ENCODE measurements around the gene FNIP1. TPM values are rescaled to one million over a fixed set of nuclear protein-coding genes. Genes with fewer than 3 reads are reported as not detected.
A peak's percentile ranks its signal among the peaks of the same experiment; 100 is the strongest.

Gene FNIP1
- polyA plus RNA-seq, 1 experiment: 15.8 TPM

DNA sequence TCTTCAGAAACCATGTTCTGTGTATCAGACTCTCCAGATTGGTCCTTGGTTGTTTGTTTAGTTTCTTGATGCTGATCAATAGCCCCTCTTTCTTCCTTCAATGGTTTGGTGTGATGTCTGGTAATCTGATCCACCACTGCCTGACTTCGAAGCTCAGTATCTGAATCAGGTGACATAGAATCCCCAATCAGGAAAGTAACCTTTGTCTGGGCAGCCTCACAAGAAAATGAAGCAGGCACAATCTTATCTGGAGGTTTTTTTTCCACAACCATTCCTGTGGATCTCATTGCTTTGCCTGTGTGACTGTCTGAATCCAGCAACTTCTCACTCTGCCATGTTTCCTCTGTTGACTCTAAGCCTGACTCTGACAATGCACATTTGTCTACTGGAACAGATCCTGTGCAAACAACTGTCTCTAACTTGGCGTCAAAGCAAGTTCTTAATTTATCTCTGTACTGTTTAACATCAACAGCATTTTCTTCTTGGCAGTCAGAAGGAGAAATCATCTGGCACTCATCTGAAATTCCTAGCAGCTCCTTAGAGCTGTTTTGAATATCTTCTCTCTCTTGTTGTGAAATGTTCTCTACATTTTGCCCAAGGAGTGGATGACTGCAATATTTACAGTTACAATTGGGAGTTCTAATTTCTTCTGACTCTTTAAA lies 124.7 kb downstream of the FNIP1 start:
- POLR2A ChIA-PET: interaction anchor here (0.7 to 2.2 kb wide), 8 partner anchors 13 to 125 kb away, joined by 3 to 9 read pairs (median 4); partner anchors contain the start of genes FNIP1 and RAPGEF6
- DNase-seq (ENCODE audit: low read depth, low spot score): peak; percentile 89
- no peak for TF ChIP-seq CTCF (IDR thresholded peaks at IDR 0.05; ENCODE audit: low read depth, low read length)
- no peaks in the 10 kb centered on the region for H3K27me3 ChIP-seq (ENCODE audit: control insufficient read depth, insufficient read depth, low read length)
- no peaks in the 10 kb centered on the region for H3K9me3 ChIP-seq (ENCODE audit: control insufficient read depth, insufficient read depth, low read length)
- CTCF ChIA-PET: interaction anchor here (0.7 to 1.2 kb wide), 2 partner anchors 83 to 139 kb away, joined by 4 to 5 read pairs; no protein-coding TSS in a partner anchor
- H3K27ac ChIP-seq (ENCODE audit: low read depth, low read length): peak overlapping the region; percentile 83
- no peak overlapping the region for H3K4me3 ChIP-seq (ENCODE audit: low read depth, low read length)

GRCh38 chr5:131671409-131671808 lies 125.4 kb downstream of the FNIP1 start:
- ChIA-PET CTCF (interaction anchor here (1.2 kb wide), 1 partner anchor 82 kb away, joined by 5 read pairs; no protein-coding TSS in a partner anchor), POLR2A (interaction anchor here (1.3 to 2.2 kb wide), 3 partner anchors 13 to 125 kb away, joined by 3 to 9 read pairs (median 5); partner anchors contain the start of genes FNIP1 and RAPGEF6)
- no peak for DNase-seq (ENCODE audit: low read depth, low spot score)
- H3K9me3 ChIP-seq (ENCODE audit: control insufficient read depth, insufficient read depth, low read length): no peaks in the 10 kb centered on the region
- H3K4me3 ChIP-seq (ENCODE audit: low read depth, low read length): no peak overlapping the region
- TF ChIP-seq CTCF (IDR thresholded peaks at IDR 0.05; ENCODE audit: low read depth, low read length): no peak
- peak overlapping the region; percentile 83 for H3K27ac ChIP-seq (ENCODE audit: low read depth, low read length)
- H3K27me3 ChIP-seq (ENCODE audit: control insufficient read depth, insufficient read depth, low read length): no peaks in the 10 kb centered on the region

DNA sequence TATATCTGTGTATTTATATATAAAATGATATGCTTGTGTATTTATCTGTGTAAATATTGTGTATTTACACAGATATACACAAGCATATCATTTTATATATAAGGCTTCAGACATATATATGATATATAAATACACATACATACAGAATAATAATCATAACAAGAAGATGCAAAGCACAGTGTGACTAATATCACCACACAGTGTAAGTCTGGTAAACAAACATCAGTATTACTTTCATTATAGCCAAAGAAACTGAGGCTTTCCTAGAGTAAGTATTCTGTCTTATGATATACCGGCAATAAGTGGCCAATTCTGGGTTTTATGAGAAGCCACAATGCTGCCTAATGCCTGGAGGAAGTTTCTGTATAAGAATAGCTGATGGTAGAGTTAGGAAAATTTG lies 131.9 kb downstream of the FNIP1 start:
- Histone ChIP-seq H3K27me3 (ENCODE audit: control insufficient read depth, insufficient read depth, low read length) (no peaks in the 10 kb centered on the region), H3K9me3 (ENCODE audit: control insufficient read depth, insufficient read depth, low read length) (peaks cover 11% of the 10 kb centered on the region), H3K27ac (ENCODE audit: low read depth, low read length) (no peak overlapping the region), H3K4me3 (ENCODE audit: low read depth, low read length) (no peak overlapping the region)
- TF ChIP-seq CTCF (IDR thresholded peaks at IDR 0.05; ENCODE audit: low read depth, low read length): no peak
- DNase-seq (ENCODE audit: low read depth, low spot score): no peak
- POLR2A ChIA-PET: no interaction called here
- CTCF ChIA-PET: no interaction called here

DNA sequence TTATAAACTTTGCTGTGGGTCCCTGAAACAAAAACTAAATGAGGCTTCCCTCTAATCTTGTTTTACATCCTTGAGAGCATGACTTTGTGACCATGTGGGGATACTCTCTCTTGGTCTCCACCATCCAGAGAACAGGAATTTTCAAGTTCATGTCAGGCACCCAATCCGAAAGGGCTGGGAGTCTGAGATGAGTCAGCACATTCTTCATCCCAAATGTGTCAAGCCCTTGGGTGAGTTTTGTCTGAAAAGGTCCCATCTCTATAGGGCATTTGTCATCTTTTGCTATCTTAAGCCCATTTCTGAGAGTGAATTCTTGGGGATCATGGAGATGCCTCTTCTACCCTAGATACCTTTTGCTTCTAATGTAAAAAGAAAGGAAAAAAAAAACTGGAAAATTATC lies 134.9 kb downstream of the FNIP1 start:
- no peak overlapping the region for H3K27ac ChIP-seq (ENCODE audit: low read depth, low read length)
- H3K27me3 ChIP-seq (ENCODE audit: control insufficient read depth, insufficient read depth, low read length): no peaks in the 10 kb centered on the region
- H3K4me3 ChIP-seq (ENCODE audit: low read depth, low read length): no peak overlapping the region
- no peak for TF ChIP-seq CTCF (IDR thresholded peaks at IDR 0.05; ENCODE audit: low read depth, low read length)
- peaks cover 21% of the 10 kb centered on the region for H3K9me3 ChIP-seq (ENCODE audit: control insufficient read depth, insufficient read depth, low read length)
- ChIA-PET CTCF (interaction anchor here (0.6 to 0.8 kb wide), 2 partner anchors 24 to 311 kb away, joined by 3 to 6 read pairs; no protein-coding TSS in a partner anchor), POLR2A (interaction anchor here (0.7 kb wide), 1 partner anchor 130 kb away, joined by 3 read pairs; no protein-coding TSS in a partner anchor)
- no peak for DNase-seq (ENCODE audit: low read depth, low spot score)

GRCh38 chr5:131659841-131660240 lies 137.0 kb downstream of the FNIP1 start:
- ChIA-PET POLR2A (no interaction called here), CTCF (interaction anchor here (0.6 kb wide), 1 partner anchor 18 kb away, joined by 5 read pairs; no protein-coding TSS in a partner anchor)
- Histone ChIP-seq H3K27ac (ENCODE audit: low read depth, low read length) (no peak overlapping the region), H3K9me3 (ENCODE audit: control insufficient read depth, insufficient read depth, low read length) (peaks cover 21% of the 10 kb centered on the region), H3K4me3 (ENCODE audit: low read depth, low read length) (no peak overlapping the region), H3K27me3 (ENCODE audit: control insufficient read depth, insufficient read depth, low read length) (no peaks in the 10 kb centered on the region)
- no peak for TF ChIP-seq CTCF (IDR thresholded peaks at IDR 0.05; ENCODE audit: low read depth, low read length)
- no peak for DNase-seq (ENCODE audit: low read depth, low spot score)

All from AG04450 (cell line).